HL-60 (cell line): Measurements from ENCODE around the gene MYH9.

Experiments used
- DNase-seq, 2 experiments: peaks; one replicate each; pipeline ENCODE4 v3.0.0-alpha.2; 2010 to 2020; ENCODE audit warnings: low read depth in 1 of 2, low spot score in 1 of 2
- H3K27ac ChIP-seq: fragments of 250-450 bp; sonication (Bioruptor Pico); replicated peaks from 2 replicates; pipeline ENCODE4 v1.5.1; 2020; ENCODE audit warnings: mild to moderate bottlenecking, moderate library complexity
- H3K27me3 ChIP-seq: fragments of 250-450 bp; sonication (Bioruptor Pico); 2 replicates; pipeline ENCODE4 v1.5.1; 2021; ENCODE audit warnings: mild to moderate bottlenecking, moderate library complexity; ENCODE audit not compliant: insufficient read depth, poor library complexity, severe bottlenecking
- H3K4me3 ChIP-seq: replicated peaks from 2 replicates; pipeline ENCODE4 v1.5.1; 2011; ENCODE audit warnings: mild to moderate bottlenecking, control low read depth, low read length; ENCODE audit not compliant: insufficient read depth
- CTCF ChIP-seq: IDR thresholded peaks from one replicate; pipeline ENCODE4 v1.5.1; 2011; ENCODE audit warnings: low read length, control low read depth, inconsistent platforms; ENCODE audit not compliant: insufficient read depth
- GABPA ChIP-seq: IDR thresholded peaks from 2 replicates; pipeline ENCODE4 v1.6.1; 2012; ENCODE audit warnings: low read depth
- POLR2AphosphoS5 ChIP-seq: IDR thresholded peaks from 2 replicates; pipeline ENCODE4 v1.6.1; 2012; ENCODE audit warnings: low read depth
- REST ChIP-seq: IDR thresholded peaks from 2 replicates; pipeline ENCODE4 v1.6.1; 2012; ENCODE audit warnings: low read depth; ENCODE audit not compliant: insufficient replicate concordance
- SPI1 ChIP-seq: IDR thresholded peaks from 2 replicates; pipeline ENCODE4 v1.6.1; 2012; ENCODE audit warnings: low read depth, mild to moderate bottlenecking, borderline replicate concordance

The MYH9 gene

GRCh38 chr22:36363349-36363981 lies 24.3 kb downstream of the MYH9 start:
- no peak for TF ChIP-seq CTCF
- no peak for TF ChIP-seq GABPA
- no peak for TF ChIP-seq POLR2AphosphoS5
- DNase-seq = no peak
- H3K27me3 ChIP-seq = no peaks in the 10 kb centered on the region
- no peak overlapping the region for H3K4me3 ChIP-seq
- no peak overlapping the region for H3K27ac ChIP-seq

GRCh38 chr22:36362932-36363331 lies 24.8 kb downstream of the MYH9 start:
- DNase-seq = no peak
- no peak overlapping the region for H3K27ac ChIP-seq
- H3K27me3 ChIP-seq = no peaks in the 10 kb centered on the region
- no peak overlapping the region for H3K4me3 ChIP-seq
- TF ChIP-seq SPI1 = no peak

- H3K27ac ChIP-seq = no peak overlapping the region
- TF ChIP-seq REST = no peak
- DNase-seq = no peak
- H3K4me3 ChIP-seq = no peak overlapping the region
- no peaks in the 10 kb centered on the region for H3K27me3 ChIP-seq
Measured at GRCh38 chr22:36362075-36362474, 25.7 kb downstream of the MYH9 start.

- Histone ChIP-seq H3K27me3 (no peaks in the 10 kb centered on the region), H3K27ac (no peak overlapping the region), H3K4me3 (no peak overlapping the region)
- DNase-seq = no peak
- TF ChIP-seq SPI1 = no peak
- TF ChIP-seq POLR2AphosphoS5 = no peak
- TF ChIP-seq GABPA = no peak
- no peak for TF ChIP-seq REST
- TF ChIP-seq CTCF = no peak
Measured at GRCh38 chr22:36360871-36361383, 26.8 kb downstream of the MYH9 start.

- no peak for TF ChIP-seq GABPA
- TF ChIP-seq CTCF = no peak
- no peak for TF ChIP-seq POLR2AphosphoS5
- TF ChIP-seq REST = no peak
- no peak for TF ChIP-seq SPI1
- no peak for DNase-seq
- Histone ChIP-seq H3K4me3 (no peak overlapping the region), H3K27ac (no peak overlapping the region), H3K27me3 (no peaks in the 10 kb centered on the region)
Measured at GRCh38 chr22:36360011-36360410, 27.8 kb downstream of the MYH9 start.
